Measurements from ENCODE around the gene GPR171.

GPR171 gene

DNA sequence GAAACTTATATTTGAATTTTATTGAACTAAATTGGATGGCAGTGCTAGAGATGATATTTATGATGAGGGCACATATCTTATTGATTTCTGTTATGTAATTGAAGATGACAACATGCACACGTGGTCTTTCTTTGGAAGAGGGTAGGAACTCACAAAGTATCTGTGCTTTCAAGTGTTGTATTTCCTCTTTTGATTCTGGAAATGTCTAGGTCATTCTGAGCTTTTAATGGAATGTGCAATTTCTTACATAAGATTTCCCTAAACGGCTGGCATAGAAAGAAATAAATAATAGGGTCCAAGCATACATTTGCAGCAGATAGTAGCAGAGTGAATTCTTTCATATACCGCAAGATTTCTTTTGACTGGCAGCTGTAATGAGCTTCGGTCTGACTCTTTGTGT lies 10.1 kb upstream of the GPR171 start:
- no peak for DNase-seq (ENCODE audit: low spot score)

DNA sequence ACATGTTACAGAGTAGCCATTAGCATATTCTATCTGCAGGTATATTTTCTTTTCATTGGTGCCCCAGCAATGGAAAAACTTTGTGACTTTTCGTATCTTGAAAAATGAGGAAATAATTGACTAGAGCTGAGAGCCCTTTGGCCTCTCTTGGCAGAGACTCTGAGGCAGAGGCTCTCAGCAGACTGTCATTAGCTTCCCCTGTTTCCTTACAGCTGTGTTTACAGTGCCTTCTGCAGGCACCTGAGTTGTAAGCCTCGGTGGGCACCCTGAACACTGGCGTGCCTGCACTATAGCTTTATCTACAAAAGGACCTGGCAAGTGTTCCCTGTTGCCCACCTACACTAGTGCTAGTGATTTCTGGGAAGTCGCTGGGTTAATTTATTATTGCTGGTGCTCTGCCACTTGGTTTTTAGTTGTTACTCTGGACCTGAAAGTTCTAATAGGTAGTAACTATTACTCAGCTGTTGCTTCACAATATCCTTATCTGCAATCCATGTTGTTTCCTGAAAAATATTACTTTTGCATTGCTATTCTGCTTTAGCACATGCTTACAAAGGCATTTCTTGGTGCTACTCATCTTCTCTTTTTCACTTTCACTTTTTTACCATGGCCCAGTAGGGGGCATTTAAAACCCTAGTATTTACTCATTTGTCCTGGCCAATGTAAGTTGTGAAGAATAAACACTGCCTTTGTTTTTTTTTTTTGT lies 7.8 kb upstream of the GPR171 start:
- DNase-seq (ENCODE audit: low spot score): no peak

DNA sequence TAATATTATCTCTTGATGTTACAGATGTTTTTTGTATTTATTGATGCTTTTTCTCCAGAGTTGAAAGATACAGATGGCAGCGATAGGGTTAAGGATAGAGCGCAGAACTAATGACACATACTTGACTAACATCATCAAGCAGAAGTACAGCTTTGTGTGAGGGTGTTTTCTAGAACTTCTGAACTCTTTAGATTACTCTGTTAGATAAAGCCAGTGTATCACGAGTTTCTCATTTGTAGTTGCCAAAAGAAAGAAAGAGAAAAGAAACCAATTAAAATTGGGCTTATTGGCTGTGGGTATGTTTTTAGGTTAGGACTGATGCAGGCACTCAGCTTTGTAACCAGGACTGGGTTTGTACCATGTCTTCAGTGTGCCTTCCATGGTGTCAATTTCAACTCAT lies 6.6 kb upstream of the GPR171 start:
- DNase-seq (ENCODE audit: low spot score): no peak

DNA sequence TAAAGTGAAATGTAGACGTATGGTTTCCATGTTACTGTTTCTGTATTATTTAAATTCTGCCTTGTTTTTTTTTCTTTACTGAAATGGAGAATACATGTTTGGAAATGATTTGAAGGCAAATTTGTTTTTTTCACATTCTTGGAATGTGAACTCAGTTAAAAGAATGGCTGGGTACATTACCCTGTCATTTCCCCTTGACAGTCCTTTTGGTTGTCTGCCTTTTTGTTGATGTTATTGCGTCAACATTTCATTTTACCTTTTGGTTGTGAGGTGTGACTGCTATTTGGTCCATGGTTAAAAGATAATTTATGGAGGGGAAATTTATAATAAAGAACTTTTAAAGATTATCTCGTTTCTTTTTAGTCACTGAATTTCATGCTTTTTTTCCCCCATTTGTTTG lies 3.2 kb upstream of the GPR171 start:
- DNase-seq (ENCODE audit: low spot score): no peak

DNA sequence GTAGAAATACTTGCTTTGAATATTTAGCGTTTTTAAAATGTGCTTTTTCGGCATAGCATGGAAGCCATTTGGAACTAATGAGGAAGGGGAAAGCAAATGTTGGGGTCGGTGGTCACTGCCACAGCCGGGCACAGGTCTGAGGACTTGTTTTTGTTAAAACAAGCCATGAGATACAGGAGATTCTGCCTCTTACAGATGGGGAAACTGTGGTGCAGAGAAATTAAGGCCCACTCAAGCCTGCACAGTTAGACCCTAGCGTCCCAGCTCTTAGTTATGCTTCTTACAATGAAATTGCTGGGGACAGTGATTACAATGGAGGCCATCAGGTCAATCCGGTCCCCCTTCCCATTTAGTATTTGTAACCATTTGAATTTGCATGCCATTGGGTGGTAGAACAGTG lies 2.5 kb upstream of the GPR171 start:
- DNase-seq (ENCODE audit: low spot score): no peak

DNA sequence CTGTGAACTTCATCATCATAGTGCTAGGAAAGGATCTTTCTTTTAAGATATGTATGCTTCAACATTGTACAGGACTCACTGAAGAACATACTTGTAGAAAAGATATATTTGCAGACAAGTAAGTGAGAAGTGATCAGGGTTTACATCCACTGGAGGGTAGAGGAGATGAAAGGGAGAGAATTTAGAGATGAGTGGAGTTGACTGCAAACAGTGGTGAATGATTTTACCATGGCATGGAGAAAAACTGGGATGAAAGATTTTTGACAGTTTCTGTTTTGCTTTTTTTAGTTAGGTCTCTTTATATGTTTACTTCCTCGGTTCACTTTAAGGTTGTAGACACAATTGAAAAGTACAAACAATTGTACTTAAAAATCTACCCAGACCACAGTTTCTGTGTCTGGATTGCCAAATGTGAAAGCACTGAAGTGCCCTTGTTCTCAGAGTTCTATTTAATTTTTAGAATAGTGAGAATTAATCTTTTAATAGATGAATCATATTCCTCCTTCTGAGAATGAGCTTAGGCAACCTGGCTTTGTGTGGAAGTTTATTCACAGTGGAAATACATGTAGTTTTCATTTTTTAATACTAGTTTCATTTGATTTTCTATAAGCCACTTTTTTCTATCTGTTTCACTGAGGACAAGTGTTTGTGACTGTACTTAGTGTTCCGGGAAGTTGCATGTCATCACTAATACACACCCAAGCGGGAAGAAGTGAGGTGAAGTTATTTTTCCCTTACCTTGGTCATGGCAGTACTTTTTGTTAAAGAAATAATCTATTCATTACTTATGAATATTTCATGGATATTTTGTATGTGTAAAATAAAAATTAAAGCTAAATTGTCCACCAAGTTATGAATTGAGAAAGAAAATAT lies 1.8 kb upstream of the GPR171 start:
- no peak for DNase-seq (ENCODE audit: low spot score)

DNA sequence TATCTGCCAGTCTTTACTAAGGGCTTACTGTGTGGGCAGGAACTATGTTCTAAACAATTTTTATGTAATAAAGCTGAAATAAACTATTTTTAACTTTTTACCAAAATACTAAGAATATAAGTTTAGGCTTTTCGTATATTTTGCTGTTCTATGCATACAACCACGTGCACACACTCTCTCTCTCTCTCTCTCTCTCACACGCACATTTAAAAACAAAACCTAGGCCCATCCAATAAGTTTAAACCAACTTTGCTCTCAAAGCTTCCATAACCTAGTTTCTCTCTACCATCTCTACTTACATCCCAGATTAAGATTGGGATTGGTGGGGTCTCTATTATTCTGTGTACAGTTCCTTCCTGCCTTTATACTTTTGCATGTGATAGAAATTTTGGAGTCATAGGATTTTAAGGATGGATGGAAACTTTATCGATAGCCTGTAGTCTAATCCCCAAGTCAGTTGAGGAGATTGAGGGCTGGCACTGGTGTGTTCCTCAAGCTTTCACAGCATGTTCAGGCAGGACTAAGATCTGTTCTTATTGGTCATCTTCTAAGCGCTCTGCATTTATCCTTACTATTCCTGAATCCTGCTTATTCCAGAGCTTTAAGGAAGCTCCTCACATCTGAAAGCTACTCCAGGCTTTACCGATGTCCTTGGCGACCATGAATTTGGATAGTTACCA lies 1.8 kb downstream of the GPR171 start:
- DNase-seq (ENCODE audit: low spot score): no peak

DNA sequence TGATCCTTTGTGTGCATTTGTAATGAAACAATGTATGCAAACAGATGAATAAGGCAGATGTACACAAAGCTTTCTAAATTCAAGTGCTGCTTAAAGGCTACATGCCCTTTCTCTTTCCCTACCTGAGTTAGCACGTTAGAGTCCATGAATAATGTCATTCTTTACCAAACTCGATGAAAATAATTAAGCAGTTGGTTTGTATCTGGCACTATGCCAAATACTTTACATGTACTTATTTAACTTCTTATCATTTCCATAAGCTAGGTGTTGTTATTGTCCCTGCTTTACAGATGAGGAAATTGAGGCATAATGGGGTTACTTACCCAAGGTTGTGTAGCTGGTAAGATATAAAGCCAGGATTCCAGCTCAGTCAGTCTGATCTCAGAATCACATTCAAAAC lies 2.4 kb downstream of the GPR171 start:
- no peak for DNase-seq (ENCODE audit: low spot score)

DNA sequence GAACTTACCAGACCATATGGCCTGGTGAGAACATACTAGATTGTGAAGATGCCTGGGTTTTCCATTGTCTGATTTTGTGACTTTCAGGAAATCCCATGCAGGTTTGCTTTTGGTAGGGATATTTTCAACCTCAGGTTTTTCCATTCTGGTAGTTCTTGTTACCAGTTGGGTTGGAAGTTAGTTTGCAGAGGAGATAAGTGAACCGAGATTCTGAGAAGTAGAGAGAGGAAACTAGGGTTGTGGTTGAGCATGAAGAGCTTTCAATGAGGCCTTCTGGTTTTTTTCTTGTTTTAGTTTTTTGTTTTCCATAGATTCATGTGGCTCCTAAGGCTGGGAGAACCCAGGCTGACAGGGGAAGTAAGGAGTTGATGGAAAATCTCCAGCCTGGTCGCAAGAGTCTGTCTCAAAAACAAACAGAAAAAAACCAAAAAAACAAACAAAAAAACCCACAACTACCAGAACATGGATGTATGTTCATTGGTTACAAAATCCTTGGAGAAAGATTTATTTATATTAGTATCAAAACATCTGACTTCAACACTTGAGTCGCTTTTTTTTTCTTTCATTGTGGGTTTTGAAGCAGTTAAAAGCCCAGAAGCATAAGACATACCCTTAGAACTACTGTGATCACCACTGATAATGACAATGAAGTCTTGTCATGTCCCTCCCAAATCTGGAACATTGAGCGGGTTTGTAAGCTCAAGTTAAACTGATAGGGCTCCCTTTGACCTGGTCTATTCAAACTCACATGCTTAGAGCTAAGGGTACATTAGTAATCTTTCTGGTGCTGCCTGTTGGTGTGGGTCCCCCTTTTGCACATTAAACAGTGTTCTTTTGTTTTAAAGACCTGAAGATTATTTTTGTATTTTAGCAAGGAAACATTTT lies 3.2 kb downstream of the GPR171 start:
- DNase-seq (ENCODE audit: low spot score): no peak

DNA sequence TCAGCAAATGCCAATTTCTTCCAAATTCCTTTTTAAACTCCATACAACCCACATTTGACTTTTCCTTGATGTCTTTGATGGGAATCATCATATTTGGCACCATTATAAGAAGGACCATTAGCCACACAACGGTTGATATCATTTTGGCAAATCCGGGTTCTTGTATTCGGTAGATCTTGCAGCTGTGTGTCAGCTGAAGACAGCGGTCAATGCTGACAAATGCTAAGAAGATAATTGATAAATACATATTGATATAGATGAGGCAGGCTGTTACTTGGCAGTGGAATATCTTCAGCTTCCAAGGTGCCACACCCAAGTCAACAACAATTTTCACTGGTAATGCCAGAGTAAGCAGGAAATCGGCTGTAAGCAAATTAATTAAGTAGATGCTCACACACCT lies 4.2 kb downstream of the GPR171 start:
- no peak for DNase-seq (ENCODE audit: low spot score)

DNA sequence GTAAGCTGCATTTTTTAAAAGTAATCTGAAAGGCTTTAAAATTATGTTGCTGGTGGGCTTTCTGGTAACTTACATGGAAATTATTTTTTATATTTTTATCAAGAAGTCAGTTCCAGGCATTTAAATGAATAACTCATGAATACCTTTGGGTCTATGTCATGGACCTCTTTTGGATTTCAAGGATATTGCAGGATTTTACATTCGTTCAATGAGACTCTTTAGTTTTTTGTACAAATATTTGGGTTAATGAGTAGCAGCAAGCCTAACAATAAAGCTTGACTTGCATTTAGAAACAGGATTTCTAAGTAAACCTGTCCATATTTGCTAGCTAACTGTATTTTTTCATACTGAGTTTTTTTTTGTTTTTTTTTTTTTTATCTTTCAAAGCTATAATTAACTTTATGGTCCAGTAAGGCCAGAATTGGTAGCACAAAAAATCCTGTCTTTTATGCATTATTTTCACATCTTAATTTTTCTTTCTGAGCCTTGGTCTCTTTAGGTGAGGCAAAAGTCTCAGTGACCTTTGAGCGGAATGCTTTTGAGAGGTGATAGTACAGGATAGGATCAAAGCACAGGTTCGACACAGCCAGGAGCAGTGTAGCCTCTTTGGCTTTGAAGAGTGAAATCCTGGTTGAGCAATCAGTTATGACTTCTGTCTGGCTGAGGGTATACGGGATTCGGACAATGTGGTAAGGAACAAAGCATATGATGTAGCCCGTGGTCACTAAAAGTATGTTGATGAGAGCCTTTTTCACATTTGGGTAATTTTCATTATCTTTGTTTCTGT lies 4.8 kb downstream of the GPR171 start:
- no peak for DNase-seq (ENCODE audit: low spot score)

DNA sequence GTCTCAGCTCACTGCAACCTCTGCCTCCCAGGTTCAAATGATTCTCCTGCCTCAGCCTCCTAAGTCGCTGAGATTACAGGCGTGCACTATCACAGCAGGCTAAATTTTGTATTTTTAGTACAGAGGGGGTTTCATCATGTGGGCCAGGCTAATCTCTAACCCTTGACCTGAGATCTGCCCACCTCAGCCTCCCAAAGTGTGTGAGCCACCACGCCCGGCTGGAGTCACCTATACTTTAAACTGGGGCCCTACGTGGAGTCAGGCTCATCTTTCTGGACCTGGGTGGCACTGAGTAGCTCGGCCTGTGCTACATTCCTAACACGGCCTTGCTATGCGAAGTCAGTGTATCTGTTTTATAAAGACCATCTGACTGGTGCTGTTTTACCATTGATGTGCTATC lies 5.8 kb downstream of the GPR171 start:
- no peak for DNase-seq (ENCODE audit: low spot score)

DNA sequence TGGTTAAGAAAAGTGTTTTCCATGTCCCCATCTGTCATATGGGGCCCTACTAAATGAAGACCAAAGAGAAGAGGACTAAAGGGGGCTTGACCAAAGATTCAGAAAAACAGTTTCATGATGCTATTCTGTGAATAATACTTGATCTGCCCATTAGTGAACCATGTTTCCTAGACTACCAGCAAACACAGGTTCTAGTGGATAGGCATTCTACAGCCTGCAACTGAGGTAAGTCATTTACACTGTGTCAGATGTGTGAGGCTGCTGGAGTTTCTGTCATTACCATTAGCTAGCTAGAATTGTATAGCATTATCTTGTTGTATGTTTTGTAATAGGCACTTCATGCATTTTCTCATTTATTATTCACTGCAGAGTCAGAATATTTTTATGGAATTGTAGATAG lies 6.6 kb downstream of the GPR171 start:
- DNase-seq (ENCODE audit: low spot score): no peak

DNA sequence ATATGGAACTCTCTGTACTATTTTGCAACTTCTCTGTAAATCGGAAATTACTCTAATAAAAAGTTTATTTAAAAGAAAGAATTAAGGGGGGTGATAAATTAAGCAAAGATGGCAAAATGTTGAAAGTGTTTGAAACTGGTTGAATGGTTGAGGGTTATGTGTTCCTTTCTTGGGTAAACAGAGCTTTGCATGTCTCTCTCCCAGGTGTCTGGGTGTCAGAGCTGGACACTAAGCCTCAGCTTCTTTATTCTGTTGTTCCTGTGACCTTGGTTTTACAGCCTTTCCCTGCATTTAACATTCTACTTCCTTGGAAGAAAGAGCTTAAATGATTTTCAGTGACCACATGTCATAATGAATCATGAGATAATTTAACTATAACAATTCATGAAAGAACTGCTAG lies 7.2 kb downstream of the GPR171 start:
- no peak for DNase-seq (ENCODE audit: low spot score)

DNA sequence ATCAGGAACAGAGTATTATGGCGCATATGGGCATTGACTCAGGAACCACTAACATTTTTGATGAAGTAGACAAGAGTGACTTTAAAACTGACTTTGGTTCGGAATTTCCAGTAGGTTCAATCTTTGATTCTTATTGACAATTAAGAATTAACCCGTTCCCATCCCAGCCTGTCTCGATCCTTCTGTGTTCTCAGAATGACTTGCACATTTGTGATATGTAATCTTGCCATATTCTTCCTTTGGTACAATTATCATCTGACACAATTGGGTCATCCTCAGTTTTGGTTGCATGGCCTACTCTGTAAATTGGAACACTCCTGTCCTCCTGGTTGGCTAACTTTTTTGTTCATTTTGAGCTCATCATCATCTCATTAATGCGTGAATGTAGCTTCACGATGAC lies 10.5 kb downstream of the GPR171 start:
- DNase-seq (ENCODE audit: low spot score): no peak

DNA sequence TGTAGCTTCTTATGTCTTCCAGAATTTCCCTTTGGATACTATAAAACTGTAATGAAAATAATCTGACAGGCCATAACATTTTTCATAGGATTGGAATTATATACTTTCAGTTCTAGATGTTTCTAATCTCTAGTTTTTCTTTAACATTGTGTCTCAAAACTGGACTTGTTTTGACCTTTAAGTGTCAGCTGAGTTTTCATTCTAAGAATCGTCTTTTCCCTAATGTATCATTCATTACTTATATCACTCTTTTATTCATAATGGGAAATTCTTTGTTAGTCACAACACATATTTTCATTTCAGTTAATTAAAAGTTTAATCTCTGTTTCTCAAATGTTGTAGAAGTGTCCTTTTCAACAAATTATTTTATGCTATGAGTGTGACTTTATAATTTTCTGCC lies 11.9 kb downstream of the GPR171 start:
- DNase-seq (ENCODE audit: low spot score): no peak

DNA sequence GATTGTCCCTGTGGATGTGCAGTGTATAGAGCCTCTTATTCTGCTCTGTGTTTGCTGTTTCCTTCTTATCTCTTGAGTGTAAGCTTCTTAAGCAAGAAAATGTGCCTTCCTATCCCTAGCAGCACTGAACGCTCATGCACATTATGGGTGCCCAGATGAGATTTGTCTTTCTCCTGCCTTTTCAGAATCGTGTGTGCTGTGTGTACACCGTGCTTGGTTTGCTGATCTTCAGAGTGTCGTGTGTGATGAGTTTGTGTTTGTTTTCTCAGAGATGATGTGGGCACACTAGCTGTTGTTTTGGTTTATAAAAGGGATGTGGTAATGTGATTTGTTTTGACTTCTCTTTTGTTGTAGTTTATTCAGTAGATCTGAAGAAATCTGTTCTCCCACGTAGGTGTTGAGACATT lies 19.7 kb downstream of the GPR171 start:
- DNase-seq (ENCODE audit: low spot score): no peak

DNA sequence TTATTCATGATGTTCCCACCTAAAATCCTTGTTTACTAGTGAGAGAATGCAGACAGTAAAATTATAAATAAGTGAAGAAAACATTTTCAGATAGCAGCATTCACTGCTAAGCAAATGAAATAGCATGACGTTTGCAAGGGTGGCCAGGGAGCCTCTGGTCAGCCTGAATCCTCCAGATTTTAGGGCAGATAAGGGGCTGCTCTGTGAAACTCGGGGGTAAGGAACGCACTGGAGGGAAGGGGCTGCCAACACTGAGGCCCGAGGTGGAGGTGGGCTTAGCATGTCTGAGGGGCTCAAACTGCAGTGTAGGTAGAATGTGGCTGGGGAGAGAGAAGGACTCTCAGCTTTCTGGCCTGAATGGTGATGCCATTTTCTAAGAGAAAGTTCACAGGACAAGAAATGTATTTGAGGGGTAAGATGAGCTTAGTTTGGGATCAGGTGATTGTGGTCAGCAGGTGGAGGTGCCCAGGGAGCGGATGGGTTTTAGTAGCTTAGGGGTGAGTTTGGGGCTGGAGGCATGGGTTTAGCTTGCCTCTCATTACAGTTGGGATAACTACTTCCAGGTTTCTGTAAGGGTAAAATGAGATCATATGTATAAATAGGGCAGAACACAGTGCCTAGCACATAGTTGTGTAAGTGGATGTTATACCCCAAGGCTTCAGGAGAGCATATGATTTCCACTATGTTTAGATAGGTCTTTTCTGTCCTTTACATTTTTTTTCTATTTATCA lies 20.5 kb downstream of the GPR171 start:
- DNase-seq (ENCODE audit: low spot score): no peak

DNA sequence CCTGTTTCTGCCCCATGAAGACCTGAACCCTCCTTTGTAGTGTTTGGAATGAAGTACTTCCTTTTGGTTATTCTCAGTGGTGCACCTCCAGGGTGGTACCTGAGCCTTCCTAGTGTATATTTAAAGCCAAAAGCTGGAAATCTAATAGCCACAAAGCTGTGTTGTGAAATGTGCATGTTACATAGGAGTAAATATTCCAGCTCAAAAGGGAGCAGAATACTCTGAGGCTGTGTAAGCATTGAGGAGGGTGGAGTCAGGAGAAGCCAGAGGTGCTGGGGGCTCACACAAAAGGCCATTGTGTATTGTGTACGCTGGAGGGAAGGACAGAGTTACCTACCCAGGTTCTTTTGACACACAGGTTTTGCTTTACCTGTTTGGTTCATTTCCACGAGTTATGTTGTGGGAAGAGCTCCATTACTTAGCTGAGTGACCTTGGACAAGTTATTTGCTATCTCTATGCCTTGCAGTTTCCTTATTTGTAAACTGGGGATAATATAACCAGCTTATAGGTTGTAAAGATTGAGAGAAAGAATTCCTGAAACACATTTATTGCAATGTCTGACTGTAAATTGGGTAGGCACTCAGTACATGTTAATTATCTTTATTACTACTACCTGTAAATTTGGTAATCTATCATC lies 24.7 kb downstream of the GPR171 start:
- no peak for DNase-seq (ENCODE audit: low spot score)

DNA sequence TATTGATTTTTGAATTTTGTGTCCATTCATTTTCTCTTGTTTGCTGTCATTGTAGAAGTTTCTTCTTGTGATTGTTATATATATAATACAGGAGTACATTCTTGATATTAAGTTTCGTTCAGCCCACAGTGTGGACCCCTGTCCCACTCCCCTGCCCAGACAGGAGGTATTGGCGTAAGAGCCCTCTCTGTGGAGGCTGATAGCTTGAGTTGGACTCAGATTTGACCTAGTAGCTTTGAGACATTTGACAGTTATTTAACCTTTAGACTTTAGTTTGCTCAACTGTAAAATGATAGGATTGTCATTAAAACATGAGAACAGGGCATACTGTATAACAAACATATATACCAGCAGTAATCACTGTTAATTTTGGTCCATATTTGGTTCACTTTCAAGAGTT lies 27.1 kb downstream of the GPR171 start:
- no peak for DNase-seq (ENCODE audit: low spot score)

Data from AG08396 (cell line).